OCI-LY7 (cell line): Measurements from ENCODE around the gene NOL12. TPM values are rescaled to one million over a fixed set of nuclear protein-coding genes. Genes with fewer than 3 reads are reported as not detected.
"Not testable (repeated sequence)": the region's sequence is repeated elsewhere in the genome, so short reads cannot be mapped to it uniquely, and the experiment has no call there.

ENCODE experiments used
- BruUV-seq: library from RNA; stranded (reverse); fragments of 400-500 nt; replicated peaks from 2 replicates; lab custom pipeline; 2021; lab: Mats Ljungman, UMichigan
- CTCF ChIA-PET: fragments of 300-600 bp; sonication (Branson Sonifier 250); formaldehyde crosslinking; loops from one replicate; lab custom pipeline; 2022; ENCODE audit warnings: antibody characterized with exemption; ENCODE audit not compliant: unreplicated experiment; lab: Charles Lee
- POLR2A ChIA-PET: fragments of 300-600 bp; sonication (Branson Sonifier 250); formaldehyde crosslinking; loops from one replicate; lab custom pipeline; 2022; ENCODE audit warnings: antibody characterized with exemption; lab: Charles Lee
- DNase-seq: peaks from one replicate; pipeline ENCODE4 v3.0.0-alpha.2; 2015; ENCODE audit warnings: low spot score
- H2AFZ ChIP-seq: fragments of 200-600 bp; sonication (generic), shearing (Covaris generic); 2 replicates; pipeline ENCODE4 v1.6.1; 2014; ENCODE audit warnings: mild to moderate bottlenecking, antibody characterized with exemption, low read length, moderate library complexity
- H3K27ac ChIP-seq: fragments of 200-600 bp; sonication (generic); 2 replicates; pipeline ENCODE4 v1.5.1; 2014; ENCODE audit warnings: mixed run types, low read depth, mild to moderate bottlenecking, moderate library complexity, low read length, inconsistent platforms; ENCODE audit not compliant: poor library complexity, severe bottlenecking
- H3K36me3 ChIP-seq: fragments of 200-600 bp; sonication (generic); 2 replicates; pipeline ENCODE4 v1.6.1; 2014; ENCODE audit warnings: mild to moderate bottlenecking, antibody characterized with exemption, low read length, moderate library complexity, mixed read lengths; ENCODE audit not compliant: insufficient read depth
- H3K4me1 ChIP-seq: fragments of 200-600 bp; sonication (generic); 2 replicates; pipeline ENCODE4 v1.5.1; 2014; ENCODE audit warnings: mild to moderate bottlenecking, low read length; ENCODE audit not compliant: insufficient read depth, poor library complexity, severe bottlenecking
- H3K4me2 ChIP-seq: fragments of 200-600 bp; sonication (generic); 2 replicates; pipeline ENCODE4 v1.6.1; 2014; ENCODE audit warnings: mild to moderate bottlenecking, low read length
- H3K4me3 ChIP-seq: fragments of 200-600 bp; sonication (generic); 2 replicates; pipeline ENCODE4 v1.5.1; 2014; ENCODE audit warnings: mild to moderate bottlenecking, low read depth, low read length; ENCODE audit not compliant: poor library complexity, severe bottlenecking
- H3K79me2 ChIP-seq: fragments of 200-600 bp; sonication (generic); 2 replicates; pipeline ENCODE4 v1.6.1; 2016; ENCODE audit warnings: low read depth, mild to moderate bottlenecking, low read length, moderate library complexity, mixed read lengths; ENCODE audit not compliant: insufficient read depth
- H3K9me2 ChIP-seq: fragments of 200-600 bp; sonication (generic); 2 replicates; pipeline ENCODE4 v1.6.1; 2016; ENCODE audit warnings: mild to moderate bottlenecking, low read length, mixed read lengths; ENCODE audit not compliant: insufficient read depth
- H3K9me3 ChIP-seq: fragments of 200-600 bp; sonication (generic); 2 replicates; pipeline ENCODE4 v1.6.1; 2014; ENCODE audit warnings: mild to moderate bottlenecking, mixed run types, low read length, mixed read lengths
- H4K20me1 ChIP-seq: fragments of 200-600 bp; sonication (generic); 2 replicates; pipeline ENCODE4 v1.6.1; 2014; ENCODE audit warnings: mild to moderate bottlenecking, antibody characterized with exemption, low read length, moderate library complexity, mixed read lengths; ENCODE audit not compliant: insufficient read depth
- EZH2phosphoT487 ChIP-seq: fragments of 200-600 bp; sonication (generic); IDR thresholded peaks from 2 replicates; pipeline ENCODE4 v1.6.1; 2018; ENCODE audit warnings: low read depth, borderline replicate concordance, mild to moderate bottlenecking, mixed run types, antibody characterized with exemption, low read length, moderate library complexity, mixed read lengths
- intact Hi-C: fragments of 100-400 bp; cut with micrococcal nuclease; formaldehyde crosslinking; loops from one replicate; pipeline ENCODE4 v1.10.0; 2022; ENCODE audit not compliant: unreplicated experiment
- total RNA-seq, 2 experiments: library from RNA; depleted of rRNA in 1 of 2; stranded (reverse); fragments of >200 nt in 1 of 2; shearing (Covaris generic) in 1 of 2; gene quantifications; 2 replicates each; pipeline ENCODE4 v1.2.3, GENCODE V29; 2014 to 2022
- TF ChIP-seq, protein P1 (sequence below): fragments of 200-600 bp; sonication (generic); conservative IDR thresholded peaks from 2 replicates; pipeline ENCODE4 v1.5.1; 2014; ENCODE audit warnings: mild to moderate bottlenecking, antibody characterized with exemption, low read length, moderate library complexity, mixed read lengths

The NOL12 gene
- total RNA-seq, 2 experiments from 2014 or later, result 62.3 to 64.6 TPM

DNA sequence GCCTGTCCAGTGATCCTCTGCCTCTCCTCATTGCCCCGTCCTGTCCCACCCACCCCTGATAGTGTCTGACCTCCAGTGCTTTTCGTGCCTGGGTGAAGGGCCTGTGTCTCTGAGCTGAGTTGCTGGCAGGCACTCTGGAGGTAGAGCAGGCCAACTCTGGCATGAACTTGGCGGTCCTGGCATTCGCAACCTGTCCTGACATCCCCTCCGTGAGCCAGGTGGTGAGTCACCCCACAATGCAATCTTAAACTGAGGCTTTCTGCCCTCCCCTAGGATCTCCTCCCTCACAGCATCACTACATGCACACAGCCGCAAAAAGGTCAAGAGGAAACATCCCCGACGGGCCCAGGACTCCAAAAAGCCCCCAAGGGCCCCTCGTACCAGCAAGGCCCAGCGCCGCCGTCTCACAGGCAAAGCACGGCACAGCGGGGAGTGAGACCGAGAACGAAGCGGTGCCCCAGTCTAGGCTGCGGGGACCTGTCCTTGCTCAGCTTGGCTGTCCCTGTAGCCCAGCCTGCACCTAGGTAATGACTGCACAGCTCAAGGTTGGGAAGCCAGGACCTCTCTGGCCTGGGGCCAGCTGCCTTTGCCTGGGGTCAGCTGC, 4.9 kb downstream of the NOL12 start:
- no peaks in the 10 kb centered on the region for H3K9me3 ChIP-seq
- CTCF ChIA-PET, result no interaction called here
- H3K4me2 ChIP-seq, result no peak overlapping the region
- DNase-seq, result no peak
- H3K4me3 ChIP-seq, result no peak overlapping the region
- H4K20me1 ChIP-seq, result no peaks in the 10 kb centered on the region
- no peaks in the 10 kb centered on the region for H3K9me2 ChIP-seq
- peaks cover 14% of the 10 kb centered on the region for H3K4me1 ChIP-seq
- POLR2A ChIA-PET, result no interaction called here
- peaks cover 69% of the 10 kb centered on the region for H3K36me3 ChIP-seq
- intact Hi-C loops, result no loop called here
- no peak overlapping the region for H3K27ac ChIP-seq
- H3K79me2 ChIP-seq, result peaks cover 18% of the 10 kb centered on the region
- BruUV-seq, result no TSS peak
- H2AFZ ChIP-seq, result no peak overlapping the region
- no peak for TF ChIP-seq EZH2phosphoT487
- TF ChIP-seq, protein P1, sequence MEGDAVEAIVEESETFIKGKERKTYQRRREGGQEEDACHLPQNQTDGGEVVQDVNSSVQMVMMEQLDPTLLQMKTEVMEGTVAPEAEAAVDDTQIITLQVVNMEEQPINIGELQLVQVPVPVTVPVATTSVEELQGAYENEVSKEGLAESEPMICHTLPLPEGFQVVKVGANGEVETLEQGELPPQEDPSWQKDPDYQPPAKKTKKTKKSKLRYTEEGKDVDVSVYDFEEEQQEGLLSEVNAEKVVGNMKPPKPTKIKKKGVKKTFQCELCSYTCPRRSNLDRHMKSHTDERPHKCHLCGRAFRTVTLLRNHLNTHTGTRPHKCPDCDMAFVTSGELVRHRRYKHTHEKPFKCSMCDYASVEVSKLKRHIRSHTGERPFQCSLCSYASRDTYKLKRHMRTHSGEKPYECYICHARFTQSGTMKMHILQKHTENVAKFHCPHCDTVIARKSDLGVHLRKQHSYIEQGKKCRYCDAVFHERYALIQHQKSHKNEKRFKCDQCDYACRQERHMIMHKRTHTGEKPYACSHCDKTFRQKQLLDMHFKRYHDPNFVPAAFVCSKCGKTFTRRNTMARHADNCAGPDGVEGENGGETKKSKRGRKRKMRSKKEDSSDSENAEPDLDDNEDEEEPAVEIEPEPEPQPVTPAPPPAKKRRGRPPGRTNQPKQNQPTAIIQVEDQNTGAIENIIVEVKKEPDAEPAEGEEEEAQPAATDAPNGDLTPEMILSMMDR, result no peak

DNA sequence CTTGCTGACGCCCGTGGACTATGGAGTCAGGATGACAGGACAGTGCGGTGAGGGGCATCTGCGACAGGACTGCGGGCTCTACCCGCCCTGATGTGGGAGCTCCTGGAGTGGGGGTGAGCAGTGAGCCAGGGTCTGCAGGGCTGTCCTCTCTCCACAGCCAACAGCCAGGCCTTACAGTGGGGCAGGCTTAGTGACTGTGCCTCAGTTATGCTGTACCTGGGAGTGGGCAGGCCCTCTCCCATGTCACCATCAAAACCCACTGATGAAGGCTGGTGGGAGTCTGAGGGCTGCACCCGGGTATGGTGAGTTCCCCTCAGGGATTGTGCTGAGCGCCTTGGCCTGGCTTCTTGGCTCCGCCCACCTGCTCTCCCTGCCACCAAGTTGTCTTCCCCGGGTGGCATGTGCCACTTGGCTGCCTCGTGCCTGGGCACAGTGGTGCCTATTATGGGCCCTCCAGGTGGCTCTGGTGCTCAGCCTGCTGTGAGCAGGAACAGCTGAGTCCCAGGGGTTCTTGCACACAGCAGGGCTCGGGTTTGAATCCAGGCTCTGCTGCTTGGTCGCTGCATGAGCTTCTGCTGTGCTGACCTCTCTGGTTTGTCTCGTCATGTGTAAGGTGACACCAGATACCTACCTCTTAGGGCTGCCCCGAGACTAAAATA, 6.6 kb downstream of the NOL12 start:
- Histone ChIP-seq H4K20me1 (no peaks in the 10 kb centered on the region), H3K79me2 (peaks cover 5% of the 10 kb centered on the region; the same call in 1 of the 2 replicates), H2AFZ (no peak overlapping the region), H3K27ac (no peak overlapping the region), H3K9me3 (no peaks in the 10 kb centered on the region), H3K4me2 (no peak overlapping the region), H3K4me1 (peaks cover 16% of the 10 kb centered on the region), H3K36me3 (peaks cover 67% of the 10 kb centered on the region), H3K9me2 (no peaks in the 10 kb centered on the region), H3K4me3 (no peak overlapping the region)
- no peak for TF ChIP-seq EZH2phosphoT487
- TF ChIP-seq, protein P1, result no peak
- DNase-seq, result no peak
- ChIA-PET POLR2A (no interaction called here), CTCF (interaction anchor here (0.9 kb wide), 1 partner anchor 15 kb away, joined by 8 read pairs; no protein-coding TSS in a partner anchor)
- no TSS peak for BruUV-seq
- intact Hi-C loops, result no loop called here

DNA sequence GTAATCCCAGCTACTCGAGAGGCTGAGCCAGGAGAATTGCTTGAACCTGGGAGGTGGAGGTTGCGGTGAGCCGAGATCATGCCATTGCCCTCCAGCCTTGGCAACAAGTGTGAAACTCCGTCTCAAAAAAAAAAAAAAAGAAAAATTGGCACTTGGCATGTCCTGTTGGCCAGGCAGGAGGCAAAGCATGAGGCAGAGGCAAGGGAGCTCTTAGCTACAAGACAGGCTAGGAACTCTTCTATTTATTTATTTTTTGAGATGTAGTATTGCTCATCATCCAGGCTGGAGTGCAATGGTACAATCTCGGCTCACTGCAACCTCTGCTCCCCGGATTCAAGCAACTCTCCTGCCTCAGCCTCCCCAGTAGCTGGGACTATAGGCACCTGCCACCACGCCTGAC, 8.0 kb downstream of the NOL12 start:
- peaks cover 53% of the 10 kb centered on the region for H3K36me3 ChIP-seq
- H3K4me2 ChIP-seq, H2AFZ ChIP-seq, DNase-seq, H3K27ac ChIP-seq, H4K20me1 ChIP-seq, H3K79me2 ChIP-seq, intact Hi-C loops, BruUV-seq, H3K9me2 ChIP-seq, CTCF ChIA-PET, H3K4me3 ChIP-seq, H3K9me3 ChIP-seq: not testable (repeated sequence)
- POLR2A ChIA-PET, result interaction anchor here (0.6 to 0.7 kb wide), 2 partner anchors 9 to 67 kb away, joined by 4 read pairs; no protein-coding TSS in a partner anchor
- H3K4me1 ChIP-seq, result peaks cover 15% of the 10 kb centered on the region

- POLR2A ChIA-PET, result interaction anchor here (0.6 to 1.2 kb wide), 2 partner anchors 11 to 13 kb away, joined by 3 to 4 read pairs; no protein-coding TSS in a partner anchor
- DNase-seq, H3K9me3 ChIP-seq, intact Hi-C loops, BruUV-seq, H3K9me2 ChIP-seq, H3K79me2 ChIP-seq, H4K20me1 ChIP-seq, CTCF ChIA-PET, H2AFZ ChIP-seq: not testable (repeated sequence)
- Histone ChIP-seq H3K4me1 (peaks cover 15% of the 10 kb centered on the region), H3K4me2 (peak overlapping the region; percentile 62), H3K27ac (peak overlapping the region; percentile 28), H3K36me3 (peaks cover 36% of the 10 kb centered on the region), H3K4me3 (peak overlapping the region; percentile 39)
These were observed 10.1 kb downstream of the NOL12 start for GRCh38 chr22:37696260-37696656.
